ENCODE results near the gene TMEM51.

TMEM51 gene

GRCh38 chr1:15181564-15181963 lies 28.0 kb downstream of the TMEM51 start:
- 0 out of 2 replicates have a peak, but pooled peaks cover 2% of the 10 kb centered on the region for H3K27me3 ChIP-seq (ENCODE audit: control insufficient read depth, low read length)
- no peaks in the 10 kb centered on the region for H3K4me1 ChIP-seq (ENCODE audit: control insufficient read depth, low read length)
- H3K9me3 ChIP-seq (ENCODE audit: control insufficient read depth, insufficient read depth, low read length) = no peaks in the 10 kb centered on the region
- no peaks in the 10 kb centered on the region for H3F3A ChIP-seq (ENCODE audit: control insufficient read depth, insufficient read depth)
- H4K20me1 ChIP-seq (ENCODE audit: control insufficient read depth, insufficient read depth, low read depth, low read length) = no peaks in the 10 kb centered on the region; the same call in 1 of the 2 replicates
- H3K27ac ChIP-seq (ENCODE audit: low read depth, low read length) = no peak overlapping the region
- H3K4me2 ChIP-seq (ENCODE audit: low read length) = no peak overlapping the region
- H3K36me3 ChIP-seq (ENCODE audit: control insufficient read depth, low read length) = no peaks in the 10 kb centered on the region
- TF ChIP-seq EZH2phosphoT487 (IDR thresholded peaks at IDR 0.05; ENCODE audit: borderline replicate concordance, low read length) = no peak
- TF ChIP-seq CTCF (IDR thresholded peaks at IDR 0.05; ENCODE audit: low read depth, low read length, poor library complexity, severe bottlenecking) = no peak
- H3K9me2 ChIP-seq (replicated peaks; ENCODE audit: control insufficient read depth, low read length) = no peaks in the 10 kb centered on the region
- no peaks in the 10 kb centered on the region for H3K79me2 ChIP-seq (ENCODE audit: control insufficient read depth, low read length)
- H3K4me3 ChIP-seq (ENCODE audit: low read length) = no peak overlapping the region

- Histone ChIP-seq H3K4me3 (ENCODE audit: low read length) (no peak overlapping the region), H3F3A (ENCODE audit: control insufficient read depth, insufficient read depth) (no peaks in the 10 kb centered on the region), H4K20me1 (ENCODE audit: control insufficient read depth, insufficient read depth, low read depth, low read length) (no peaks in the 10 kb centered on the region; the same call in 1 of the 2 replicates), H3K36me3 (ENCODE audit: control insufficient read depth, low read length) (no peaks in the 10 kb centered on the region), H3K27me3 (ENCODE audit: control insufficient read depth, low read length) (no peaks in the 10 kb centered on the region), H3K27ac (ENCODE audit: low read depth, low read length) (no peak overlapping the region), H3K79me2 (ENCODE audit: control insufficient read depth, low read length) (no peaks in the 10 kb centered on the region), H3K9me2 (replicated peaks; ENCODE audit: control insufficient read depth, low read length) (no peaks in the 10 kb centered on the region), H3K4me2 (ENCODE audit: low read length) (no peak overlapping the region), H3K9me3 (ENCODE audit: control insufficient read depth, insufficient read depth, low read length) (no peaks in the 10 kb centered on the region), H3K4me1 (ENCODE audit: control insufficient read depth, low read length) (no peaks in the 10 kb centered on the region)
- TF ChIP-seq CTCF (IDR thresholded peaks at IDR 0.05; ENCODE audit: low read depth, low read length, poor library complexity, severe bottlenecking) = no peak
These were observed 31.1 kb downstream of the TMEM51 start for GRCh38 chr1:15184436-15185241.

GRCh38 chr1:15185617-15186016 lies 32.1 kb downstream of the TMEM51 start:
- no peaks in the 10 kb centered on the region for H3F3A ChIP-seq (ENCODE audit: control insufficient read depth, insufficient read depth)
- no peak overlapping the region for H3K4me3 ChIP-seq (ENCODE audit: low read length)
- no peaks in the 10 kb centered on the region for H3K36me3 ChIP-seq (ENCODE audit: control insufficient read depth, low read length)
- H3K9me3 ChIP-seq (ENCODE audit: control insufficient read depth, insufficient read depth, low read length) = no peaks in the 10 kb centered on the region
- peaks cover 5% of the 10 kb centered on the region; the same call in 1 of the 2 replicates for H3K27me3 ChIP-seq (ENCODE audit: control insufficient read depth, low read length)
- no peaks in the 10 kb centered on the region for H3K79me2 ChIP-seq (ENCODE audit: control insufficient read depth, low read length)
- H4K20me1 ChIP-seq (ENCODE audit: control insufficient read depth, insufficient read depth, low read depth, low read length) = no peaks in the 10 kb centered on the region; the same call in 1 of the 2 replicates
- no peak overlapping the region for H3K4me2 ChIP-seq (ENCODE audit: low read length)
- no peak overlapping the region for H3K27ac ChIP-seq (ENCODE audit: low read depth, low read length)
- no peaks in the 10 kb centered on the region for H3K4me1 ChIP-seq (ENCODE audit: control insufficient read depth, low read length)
- no peaks in the 10 kb centered on the region for H3K9me2 ChIP-seq (replicated peaks; ENCODE audit: control insufficient read depth, low read length)
- no peak for TF ChIP-seq CTCF (IDR thresholded peaks at IDR 0.05; ENCODE audit: low read depth, low read length, poor library complexity, severe bottlenecking)
- TF ChIP-seq EZH2phosphoT487 (IDR thresholded peaks at IDR 0.05; ENCODE audit: borderline replicate concordance, low read length) = no peak

All from DOHH2 (cell line).